A673 (cell line): ENCODE data around the gene TANC1. TPM values are rescaled to one million over a fixed set of nuclear protein-coding genes. Genes with fewer than 3 reads are reported as not detected.

Experiments
- BruUV-seq: library from RNA; stranded (reverse); fragments of 400-500 nt; replicated peaks from 2 replicates; lab custom pipeline; 2021; lab: Mats Ljungman, UMichigan
- CTCF ChIA-PET: fragments of 300-600 bp; sonication (Branson Sonifier 250); formaldehyde crosslinking; loops from one replicate; lab custom pipeline; 2022; ENCODE audit warnings: antibody characterized with exemption; lab: Charles Lee
- POLR2A ChIA-PET: fragments of 300-600 bp; sonication (Branson Sonifier 250); formaldehyde crosslinking; loops from one replicate; lab custom pipeline; 2022; ENCODE audit warnings: antibody characterized with exemption; ENCODE audit not compliant: low non-redundant PET; lab: Charles Lee
- DNase-seq: peaks from one replicate; pipeline ENCODE4 v3.0.0-alpha.2; 2015; ENCODE audit warnings: low spot score
- H3K27ac ChIP-seq: fragments of 200-600 bp; sonication (generic); 2 replicates; pipeline ENCODE4 v1.5.1; 2016; ENCODE audit warnings: mixed run types, low read depth, mild to moderate bottlenecking, mixed read lengths, antibody characterized with exemption, low read length; ENCODE audit not compliant: poor library complexity, severe bottlenecking
- H3K27me3 ChIP-seq: fragments of 200-600 bp; sonication (generic); replicated peaks from 2 replicates; pipeline ENCODE4 v1.6.1; 2017; ENCODE audit warnings: mixed run types, low read depth, mild to moderate bottlenecking, mixed read lengths, antibody characterized with exemption, low read length; ENCODE audit not compliant: insufficient read depth, poor library complexity
- H3K36me3 ChIP-seq: fragments of 200-600 bp; sonication (generic); 2 replicates; pipeline ENCODE4 v1.6.1; 2016; ENCODE audit warnings: mixed run types, mild to moderate bottlenecking, mixed read lengths, antibody characterized with exemption, low read length; ENCODE audit not compliant: insufficient read depth, poor library complexity, severe bottlenecking
- H3K4me1 ChIP-seq: fragments of 200-600 bp; sonication (generic); 2 replicates; pipeline ENCODE4 v1.6.1; 2017; ENCODE audit warnings: mixed run types, mild to moderate bottlenecking, mixed read lengths, antibody characterized with exemption, low read length; ENCODE audit not compliant: insufficient read depth, poor library complexity, severe bottlenecking
- H3K4me3 ChIP-seq: fragments of 200-600 bp; sonication (generic); 2 replicates; pipeline ENCODE4 v1.5.1; 2016; ENCODE audit warnings: low read depth, mixed run types, mild to moderate bottlenecking, mixed read lengths, low read length; ENCODE audit not compliant: poor library complexity, severe bottlenecking
- H3K9me3 ChIP-seq: fragments of 200-600 bp; sonication (generic); 2 replicates; pipeline ENCODE4 v1.6.1; 2016; ENCODE audit warnings: mixed run types, low read depth, mild to moderate bottlenecking, mixed read lengths, antibody characterized with exemption, low read length; ENCODE audit not compliant: poor library complexity, severe bottlenecking
- EZH2 ChIP-seq: fragments of 200-600 bp; sonication (generic); IDR thresholded peaks from 2 replicates; pipeline ENCODE4 v1.6.1; 2017; ENCODE audit warnings: borderline replicate concordance, low read depth, mild to moderate bottlenecking, mixed read lengths, antibody characterized with exemption, low read length; ENCODE audit not compliant: poor library complexity, severe bottlenecking
- intact Hi-C: fragments of 100-400 bp; cut with micrococcal nuclease; formaldehyde crosslinking; loops from one replicate; pipeline ENCODE4 v1.10.0; 2022; ENCODE audit not compliant: unreplicated experiment
- total RNA-seq: library from RNA; stranded (reverse); gene quantifications from 2 replicates; pipeline ENCODE4 v1.2.3, GENCODE V29; 2021
- TF ChIP-seq, protein P1 (sequence below): fragments of 300-800, 200-600 bp; sonication (generic); conservative IDR thresholded peaks from 2 replicates; pipeline ENCODE4 v1.5.1; 2017; ENCODE audit warnings: low read depth, mild to moderate bottlenecking, antibody characterized with exemption, low read length, moderate library complexity, mixed read lengths

The TANC1 gene
- total RNA-seq, 1 experiment from 2014 or later, result 9.0 TPM

DNA sequence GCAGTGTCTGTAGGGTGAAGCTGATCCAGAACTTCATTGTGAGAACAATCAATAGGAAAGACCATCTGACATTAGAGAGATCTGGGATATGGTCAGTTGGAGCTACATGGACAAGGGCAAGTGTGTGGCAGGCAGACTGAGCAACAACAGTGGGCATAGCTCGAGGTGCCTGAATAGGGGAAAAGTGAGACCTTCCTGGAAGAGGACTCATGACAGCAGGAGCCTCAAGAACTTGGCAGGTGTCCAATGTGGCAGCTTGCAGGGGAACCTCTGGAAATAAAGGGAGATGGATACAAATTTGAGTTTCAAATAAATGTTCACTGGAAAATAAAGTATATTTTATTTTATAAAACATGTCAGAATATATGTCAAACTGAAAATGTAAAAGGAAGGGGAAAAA is 117.9 kb downstream of the TANC1 start:
- DNase-seq, result peak; percentile 60
- CTCF ChIA-PET, result no interaction called here
- Histone ChIP-seq H3K27ac (no peak overlapping the region), H3K4me1 (peaks cover 33% of the 10 kb centered on the region), H3K9me3 (no peaks in the 10 kb centered on the region), H3K27me3 (no peaks in the 10 kb centered on the region), H3K36me3 (no peaks in the 10 kb centered on the region), H3K4me3 (no peak overlapping the region)
- BruUV-seq, result no TSS peak
- TF ChIP-seq, protein P1, sequence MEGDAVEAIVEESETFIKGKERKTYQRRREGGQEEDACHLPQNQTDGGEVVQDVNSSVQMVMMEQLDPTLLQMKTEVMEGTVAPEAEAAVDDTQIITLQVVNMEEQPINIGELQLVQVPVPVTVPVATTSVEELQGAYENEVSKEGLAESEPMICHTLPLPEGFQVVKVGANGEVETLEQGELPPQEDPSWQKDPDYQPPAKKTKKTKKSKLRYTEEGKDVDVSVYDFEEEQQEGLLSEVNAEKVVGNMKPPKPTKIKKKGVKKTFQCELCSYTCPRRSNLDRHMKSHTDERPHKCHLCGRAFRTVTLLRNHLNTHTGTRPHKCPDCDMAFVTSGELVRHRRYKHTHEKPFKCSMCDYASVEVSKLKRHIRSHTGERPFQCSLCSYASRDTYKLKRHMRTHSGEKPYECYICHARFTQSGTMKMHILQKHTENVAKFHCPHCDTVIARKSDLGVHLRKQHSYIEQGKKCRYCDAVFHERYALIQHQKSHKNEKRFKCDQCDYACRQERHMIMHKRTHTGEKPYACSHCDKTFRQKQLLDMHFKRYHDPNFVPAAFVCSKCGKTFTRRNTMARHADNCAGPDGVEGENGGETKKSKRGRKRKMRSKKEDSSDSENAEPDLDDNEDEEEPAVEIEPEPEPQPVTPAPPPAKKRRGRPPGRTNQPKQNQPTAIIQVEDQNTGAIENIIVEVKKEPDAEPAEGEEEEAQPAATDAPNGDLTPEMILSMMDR, result no peak
- TF ChIP-seq EZH2, result no peak
- POLR2A ChIA-PET, result no interaction called here
- intact Hi-C loops, result no loop called here

DNA sequence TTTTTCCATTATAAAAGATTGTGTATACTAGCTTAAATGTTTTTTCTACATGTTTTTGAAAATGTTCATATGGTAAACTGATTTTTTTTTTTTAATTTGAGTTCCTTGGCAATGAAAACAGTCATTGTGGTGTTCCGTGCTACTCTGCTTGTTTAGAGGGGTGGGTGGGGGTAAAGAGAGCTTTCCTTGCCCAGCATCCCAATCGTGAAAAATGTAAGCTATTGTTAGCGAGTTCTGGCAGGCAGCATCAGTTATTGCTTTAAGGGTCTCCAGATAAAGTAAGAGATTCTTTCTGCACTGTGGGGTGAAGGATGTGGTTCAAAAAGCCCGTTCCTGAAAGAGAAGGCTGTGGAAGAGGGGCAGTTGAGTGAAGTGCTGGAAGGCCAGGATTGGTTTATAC is 118.4 kb downstream of the TANC1 start:
- TF ChIP-seq, protein P1, result no peak
- no peak for TF ChIP-seq EZH2
- no TSS peak for BruUV-seq
- Histone ChIP-seq H3K27ac (no peak overlapping the region), H3K36me3 (no peaks in the 10 kb centered on the region), H3K4me1 (peaks cover 38% of the 10 kb centered on the region), H3K9me3 (no peaks in the 10 kb centered on the region), H3K27me3 (no peaks in the 10 kb centered on the region), H3K4me3 (no peak overlapping the region)
- ChIA-PET POLR2A (no interaction called here), CTCF (interaction anchor here (0.5 kb wide), 1 partner anchor 17 kb away, joined by 3 read pairs; no protein-coding TSS in a partner anchor)
- intact Hi-C loops, result no loop called here
- no peak for DNase-seq

DNA sequence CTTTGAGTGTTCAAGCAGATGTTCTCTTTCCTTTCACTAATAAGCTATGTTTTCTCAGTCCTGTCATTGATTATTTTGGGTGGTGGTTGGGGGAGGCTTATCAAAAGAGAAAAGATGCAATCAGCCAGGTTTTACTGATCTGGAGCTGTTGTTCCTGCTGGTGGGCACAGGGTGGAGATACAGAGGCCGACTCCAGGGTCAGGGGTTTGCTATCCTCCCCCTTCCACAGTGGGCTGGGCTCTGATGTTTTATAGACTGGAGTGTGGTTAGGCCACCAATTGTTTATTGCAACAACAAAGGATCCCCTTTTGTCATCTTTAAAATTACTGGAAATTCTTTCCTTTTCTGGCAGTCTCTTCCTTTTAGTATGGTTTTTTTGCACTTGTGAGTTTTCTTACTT is 120.5 kb downstream of the TANC1 start:
- H3K9me3 ChIP-seq, result no peaks in the 10 kb centered on the region
- no peak for DNase-seq
- H3K27ac ChIP-seq, result no peak overlapping the region
- no peak overlapping the region for H3K4me3 ChIP-seq
- ChIA-PET POLR2A (no interaction called here), CTCF (no interaction called here)
- no peaks in the 10 kb centered on the region for H3K27me3 ChIP-seq
- TF ChIP-seq EZH2, result no peak
- TF ChIP-seq, protein P1, result no peak
- BruUV-seq, result no TSS peak
- intact Hi-C loops, result no loop called here
- no peaks in the 10 kb centered on the region for H3K36me3 ChIP-seq
- peaks cover 57% of the 10 kb centered on the region for H3K4me1 ChIP-seq
